ENCODE results near the gene CARD14. TPM values are rescaled to one million over a fixed set of nuclear protein-coding genes. Genes with fewer than 3 reads are reported as not detected.

The CARD14 gene
- total RNA-seq, 1 experiment from 2014 or later, result 0.09 TPM

DNA sequence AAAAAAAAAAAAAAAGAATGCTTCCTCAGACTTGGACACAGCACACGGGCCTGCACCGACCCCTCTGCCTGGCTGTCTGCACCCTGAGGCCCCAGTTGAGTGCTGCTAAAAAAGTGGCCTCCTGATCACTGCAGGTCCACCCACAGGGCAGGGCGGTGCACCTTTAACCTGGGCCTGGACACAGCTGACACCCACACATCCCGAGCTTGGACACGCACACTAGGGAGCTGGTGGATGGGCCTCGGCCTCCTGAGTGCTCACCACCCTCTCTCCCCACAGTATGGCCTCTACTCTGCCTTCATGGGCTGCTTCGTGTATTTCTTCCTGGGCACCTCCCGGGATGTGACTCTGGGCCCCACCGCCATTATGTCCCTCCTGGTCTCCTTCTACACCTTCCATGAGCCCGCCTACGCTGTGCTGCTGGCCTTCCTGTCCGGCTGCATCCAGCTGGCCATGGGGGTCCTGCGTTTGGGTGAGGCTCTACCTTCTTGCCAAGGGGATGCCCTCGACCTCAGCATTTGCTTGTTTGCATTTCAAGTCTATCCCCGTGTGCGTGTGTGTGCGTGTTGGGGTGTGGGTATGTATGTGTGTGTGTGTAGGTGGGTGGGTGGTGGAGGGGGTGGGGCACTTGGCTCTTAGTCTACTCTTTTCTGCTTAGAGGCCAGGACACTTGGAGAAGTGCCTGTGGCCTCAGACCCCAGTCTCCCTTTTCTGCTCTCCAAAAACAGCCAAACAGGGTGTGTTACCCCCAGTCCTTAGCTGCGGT, 52.7 kb downstream of the CARD14 start:
- intact Hi-C loops (cut with micrococcal nuclease; ENCODE audit: unreplicated experiment), result no loop called here
- no TSS peak for BruUV-seq (replicated peaks)
- ChIA-PET POLR2A (ENCODE audit: low non-redundant PET) (no interaction called here), CTCF (no interaction called here)
- H3K36me3 ChIP-seq (ENCODE audit: insufficient read depth, low read length, poor library complexity, severe bottlenecking), result no peaks in the 10 kb centered on the region
- DNase-seq (ENCODE audit: low spot score), result no peak
- H3K27me3 ChIP-seq (replicated peaks; ENCODE audit: insufficient read depth, low read depth, low read length, poor library complexity), result no peaks in the 10 kb centered on the region
- no peak overlapping the region for H3K4me3 ChIP-seq (ENCODE audit: low read depth, low read length, poor library complexity, severe bottlenecking)
- H3K27ac ChIP-seq (ENCODE audit: low read depth, low read length, poor library complexity, severe bottlenecking), result no peak overlapping the region
- TF ChIP-seq EZH2 (IDR thresholded peaks at IDR 0.05; ENCODE audit: borderline replicate concordance, low read depth, low read length, poor library complexity, severe bottlenecking), result no peak
- TF ChIP-seq, protein P1, sequence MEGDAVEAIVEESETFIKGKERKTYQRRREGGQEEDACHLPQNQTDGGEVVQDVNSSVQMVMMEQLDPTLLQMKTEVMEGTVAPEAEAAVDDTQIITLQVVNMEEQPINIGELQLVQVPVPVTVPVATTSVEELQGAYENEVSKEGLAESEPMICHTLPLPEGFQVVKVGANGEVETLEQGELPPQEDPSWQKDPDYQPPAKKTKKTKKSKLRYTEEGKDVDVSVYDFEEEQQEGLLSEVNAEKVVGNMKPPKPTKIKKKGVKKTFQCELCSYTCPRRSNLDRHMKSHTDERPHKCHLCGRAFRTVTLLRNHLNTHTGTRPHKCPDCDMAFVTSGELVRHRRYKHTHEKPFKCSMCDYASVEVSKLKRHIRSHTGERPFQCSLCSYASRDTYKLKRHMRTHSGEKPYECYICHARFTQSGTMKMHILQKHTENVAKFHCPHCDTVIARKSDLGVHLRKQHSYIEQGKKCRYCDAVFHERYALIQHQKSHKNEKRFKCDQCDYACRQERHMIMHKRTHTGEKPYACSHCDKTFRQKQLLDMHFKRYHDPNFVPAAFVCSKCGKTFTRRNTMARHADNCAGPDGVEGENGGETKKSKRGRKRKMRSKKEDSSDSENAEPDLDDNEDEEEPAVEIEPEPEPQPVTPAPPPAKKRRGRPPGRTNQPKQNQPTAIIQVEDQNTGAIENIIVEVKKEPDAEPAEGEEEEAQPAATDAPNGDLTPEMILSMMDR (conservative IDR thresholded peaks at IDR 0.05; ENCODE audit: low read depth, low read length), result no peak
- H3K4me1 ChIP-seq (ENCODE audit: insufficient read depth, low read length, poor library complexity, severe bottlenecking), result peaks cover 9% of the 10 kb centered on the region
- no peaks in the 10 kb centered on the region for H3K9me3 ChIP-seq (ENCODE audit: low read depth, low read length, poor library complexity, severe bottlenecking)

DNA sequence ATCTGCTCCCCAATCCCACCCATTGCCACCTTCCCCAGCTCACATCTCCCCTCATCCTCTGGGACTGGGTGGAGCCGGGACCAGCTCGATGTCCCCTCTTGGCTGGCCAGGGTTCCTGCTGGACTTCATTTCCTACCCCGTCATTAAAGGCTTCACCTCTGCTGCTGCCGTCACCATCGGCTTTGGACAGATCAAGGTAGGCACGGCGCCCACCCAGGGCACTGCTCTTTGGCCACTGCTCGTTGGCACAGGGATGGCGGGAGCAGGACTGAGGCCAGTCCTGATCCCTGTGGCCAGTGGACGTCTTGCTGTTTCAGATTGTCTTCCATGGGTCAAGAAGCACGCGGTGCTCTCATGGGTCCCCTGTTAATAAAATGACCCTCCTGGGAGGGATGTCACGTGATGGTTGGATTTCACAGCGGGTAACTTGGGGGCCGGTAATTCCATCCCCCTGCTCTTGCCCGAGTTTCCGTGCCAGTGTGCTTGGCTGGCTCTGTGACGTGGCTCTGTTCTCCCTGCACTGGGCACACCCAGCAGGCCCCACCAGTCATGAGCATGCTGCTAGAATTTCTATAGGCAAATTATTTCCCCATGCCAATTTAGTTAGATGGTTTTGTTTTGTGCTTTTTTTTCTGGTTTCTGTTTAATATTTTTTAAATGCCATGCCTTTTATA, 53.4 kb downstream of the CARD14 start:
- no peak for DNase-seq (ENCODE audit: low spot score)
- TF ChIP-seq, protein P1 (conservative IDR thresholded peaks at IDR 0.05; ENCODE audit: low read depth, low read length), result no peak
- no peak for TF ChIP-seq EZH2 (IDR thresholded peaks at IDR 0.05; ENCODE audit: borderline replicate concordance, low read depth, low read length, poor library complexity, severe bottlenecking)
- Histone ChIP-seq H3K9me3 (ENCODE audit: low read depth, low read length, poor library complexity, severe bottlenecking) (no peaks in the 10 kb centered on the region), H3K4me3 (ENCODE audit: low read depth, low read length, poor library complexity, severe bottlenecking) (no peak overlapping the region), H3K4me1 (ENCODE audit: insufficient read depth, low read length, poor library complexity, severe bottlenecking) (peaks cover 9% of the 10 kb centered on the region), H3K27me3 (replicated peaks; ENCODE audit: insufficient read depth, low read depth, low read length, poor library complexity) (no peaks in the 10 kb centered on the region), H3K27ac (ENCODE audit: low read depth, low read length, poor library complexity, severe bottlenecking) (no peak overlapping the region), H3K36me3 (ENCODE audit: insufficient read depth, low read length, poor library complexity, severe bottlenecking) (no peaks in the 10 kb centered on the region)
- ChIA-PET CTCF (no interaction called here), POLR2A (ENCODE audit: low non-redundant PET) (no interaction called here)
- intact Hi-C loops (cut with micrococcal nuclease; ENCODE audit: unreplicated experiment), result no loop called here
- no TSS peak for BruUV-seq (replicated peaks)

DNA sequence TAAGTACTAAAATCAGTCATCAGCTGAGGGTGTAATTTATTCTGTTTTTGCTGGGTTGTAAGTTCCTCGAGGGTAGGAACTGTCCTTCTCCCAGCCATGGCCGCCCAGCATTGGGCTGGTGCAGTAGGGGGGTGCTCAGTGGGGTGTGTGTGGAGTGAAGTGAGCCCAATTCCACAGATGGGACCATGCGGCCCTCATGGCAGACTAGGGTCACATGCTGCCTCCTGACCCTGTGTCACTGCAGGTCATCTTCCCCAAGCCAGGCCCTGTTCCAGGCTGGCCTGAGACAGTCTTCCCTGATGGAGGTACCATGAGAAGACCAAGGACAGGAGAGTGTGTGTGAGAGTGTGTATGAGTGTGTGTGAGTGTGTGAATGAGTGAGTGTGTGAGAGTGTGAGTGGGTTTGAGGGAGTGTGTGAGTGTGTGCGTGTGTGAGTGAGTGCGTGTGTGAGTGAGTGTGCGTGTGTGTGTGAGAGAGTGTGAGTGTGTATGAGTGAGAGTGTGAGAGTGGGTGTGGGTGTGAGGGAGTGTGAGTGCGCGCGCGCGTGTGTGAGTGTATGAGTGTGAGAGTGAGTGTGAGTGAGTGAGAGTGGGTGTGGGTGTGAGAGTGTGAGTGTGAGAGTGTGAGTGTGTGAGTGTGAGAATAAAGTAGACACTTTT, 54.1 kb downstream of the CARD14 start:
- BruUV-seq (replicated peaks), result no TSS peak
- H3K27me3 ChIP-seq (replicated peaks; ENCODE audit: insufficient read depth, low read depth, low read length, poor library complexity), result no peaks in the 10 kb centered on the region
- no peak for DNase-seq (ENCODE audit: low spot score)
- ChIA-PET CTCF (no interaction called here), POLR2A (ENCODE audit: low non-redundant PET) (no interaction called here)
- no peak overlapping the region for H3K4me3 ChIP-seq (ENCODE audit: low read depth, low read length, poor library complexity, severe bottlenecking)
- intact Hi-C loops (cut with micrococcal nuclease; ENCODE audit: unreplicated experiment), result no loop called here
- no peaks in the 10 kb centered on the region for H3K9me3 ChIP-seq (ENCODE audit: low read depth, low read length, poor library complexity, severe bottlenecking)
- no peak overlapping the region for H3K27ac ChIP-seq (ENCODE audit: low read depth, low read length, poor library complexity, severe bottlenecking)
- no peak for TF ChIP-seq EZH2 (IDR thresholded peaks at IDR 0.05; ENCODE audit: borderline replicate concordance, low read depth, low read length, poor library complexity, severe bottlenecking)
- TF ChIP-seq, protein P1 (conservative IDR thresholded peaks at IDR 0.05; ENCODE audit: low read depth, low read length), result no peak
- no peaks in the 10 kb centered on the region for H3K36me3 ChIP-seq (ENCODE audit: insufficient read depth, low read length, poor library complexity, severe bottlenecking)
- peaks cover 8% of the 10 kb centered on the region for H3K4me1 ChIP-seq (ENCODE audit: insufficient read depth, low read length, poor library complexity, severe bottlenecking)
